Fibroblast of the aortic adventitia (primary cell): Measurements from ENCODE around the gene ABT1. TPM values are rescaled to one million over a fixed set of nuclear protein-coding genes. Genes with fewer than 3 reads are reported as not detected.

Source experiments
- DNase-seq: peaks from one replicate; pipeline ENCODE4 v3.0.0-alpha.2; 2010; ENCODE audit warnings: low read depth
- H3K4me3 ChIP-seq: 2 replicates; pipeline ENCODE4 v1.5.1; 2011; ENCODE audit warnings: low read depth, mild to moderate bottlenecking, control low read depth, low read length, moderate library complexity
- total RNA-seq: library from RNA; depleted of rRNA; stranded (reverse); fragments of >200 nt; gene quantifications from 2 replicates; pipeline ENCODE4 v1.2.3, GENCODE V29; 2012; ENCODE audit warnings: low replicate concordance
- TF ChIP-seq, protein P1 (sequence below): IDR thresholded peaks from 2 replicates; pipeline ENCODE4 v1.5.1; 2011; ENCODE audit warnings: mild to moderate bottlenecking, low read length, control low read depth, inconsistent platforms; ENCODE audit not compliant: insufficient read depth

Gene ABT1
- total RNA-seq, 1 donor: 10.0 TPM

DNA sequence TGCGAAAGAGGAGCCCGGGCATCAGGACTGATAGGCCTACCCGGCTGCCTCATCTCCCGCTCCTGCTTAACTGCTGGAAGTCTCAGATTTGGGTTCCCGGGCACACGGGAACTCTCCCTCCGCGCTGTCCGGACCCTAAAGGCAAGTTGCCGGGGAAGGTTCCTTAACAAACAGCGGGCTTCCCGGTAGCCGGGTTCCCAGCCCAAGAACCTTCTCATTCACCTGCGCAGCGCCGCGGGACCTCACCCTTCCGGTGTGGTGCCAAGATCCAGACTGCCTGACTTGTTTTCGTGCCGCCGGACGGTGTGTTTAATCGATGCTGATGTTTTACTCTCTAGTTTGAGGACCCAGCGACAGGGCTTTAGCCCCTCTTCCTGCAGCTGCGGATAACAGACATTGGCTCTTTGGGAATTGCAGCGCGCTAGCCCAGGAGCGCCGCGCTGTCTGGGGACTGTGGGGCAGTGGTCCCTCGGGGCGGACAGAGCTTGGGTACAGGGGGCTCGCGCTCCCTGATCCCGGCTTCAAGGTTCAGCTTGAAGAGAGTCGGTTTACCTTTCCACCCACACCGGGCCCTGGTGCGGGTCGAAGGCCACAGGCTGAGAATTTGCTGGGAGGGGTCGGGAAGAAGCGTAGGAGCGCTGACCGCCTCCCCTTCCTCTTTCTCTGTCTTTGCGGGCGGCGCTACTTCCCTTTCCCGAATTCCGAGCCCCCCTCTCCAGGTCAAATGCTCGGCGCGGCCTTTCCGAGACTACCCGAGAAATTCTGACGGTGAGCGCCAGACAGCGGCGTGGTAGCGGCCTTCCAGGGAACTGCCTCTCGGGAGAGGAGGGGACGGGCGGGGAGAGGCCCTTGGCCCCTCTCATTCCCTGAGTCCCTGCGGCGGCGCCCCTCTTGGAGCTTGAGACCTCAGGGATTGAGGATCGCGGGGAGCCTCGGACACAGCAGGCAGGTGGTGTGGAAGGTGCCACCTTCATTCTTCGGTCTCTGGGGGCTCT, 17.2 kb downstream of the ABT1 start:
- H3K4me3 ChIP-seq: no peak overlapping the region

DNA sequence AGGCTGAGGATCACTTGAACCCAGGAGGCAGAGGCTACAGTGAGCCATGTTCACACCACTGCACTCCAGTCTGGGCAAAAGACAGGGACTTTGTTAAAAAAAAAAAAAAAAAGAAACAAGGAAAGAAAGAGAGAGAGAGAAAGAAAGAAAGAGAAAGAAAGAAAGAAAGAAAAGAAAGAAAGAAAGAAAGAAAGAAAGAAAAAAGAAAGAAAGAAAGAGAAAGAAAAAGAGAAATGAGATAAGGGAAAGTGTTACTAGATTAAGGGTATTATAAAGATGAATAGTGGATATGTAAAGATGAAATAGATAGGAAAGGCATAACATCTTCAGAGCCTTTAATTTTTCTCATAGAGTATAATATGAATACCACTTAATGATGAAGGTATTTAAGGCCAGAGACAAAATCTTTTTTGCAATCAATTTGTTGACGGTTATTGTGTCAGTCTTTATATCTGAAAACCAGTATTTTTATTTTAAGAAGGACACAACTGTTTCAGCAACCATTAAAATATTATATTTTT, 26.6 kb downstream of the ABT1 start:
- H3K4me3 ChIP-seq: no peak overlapping the region
- TF ChIP-seq, protein P1, sequence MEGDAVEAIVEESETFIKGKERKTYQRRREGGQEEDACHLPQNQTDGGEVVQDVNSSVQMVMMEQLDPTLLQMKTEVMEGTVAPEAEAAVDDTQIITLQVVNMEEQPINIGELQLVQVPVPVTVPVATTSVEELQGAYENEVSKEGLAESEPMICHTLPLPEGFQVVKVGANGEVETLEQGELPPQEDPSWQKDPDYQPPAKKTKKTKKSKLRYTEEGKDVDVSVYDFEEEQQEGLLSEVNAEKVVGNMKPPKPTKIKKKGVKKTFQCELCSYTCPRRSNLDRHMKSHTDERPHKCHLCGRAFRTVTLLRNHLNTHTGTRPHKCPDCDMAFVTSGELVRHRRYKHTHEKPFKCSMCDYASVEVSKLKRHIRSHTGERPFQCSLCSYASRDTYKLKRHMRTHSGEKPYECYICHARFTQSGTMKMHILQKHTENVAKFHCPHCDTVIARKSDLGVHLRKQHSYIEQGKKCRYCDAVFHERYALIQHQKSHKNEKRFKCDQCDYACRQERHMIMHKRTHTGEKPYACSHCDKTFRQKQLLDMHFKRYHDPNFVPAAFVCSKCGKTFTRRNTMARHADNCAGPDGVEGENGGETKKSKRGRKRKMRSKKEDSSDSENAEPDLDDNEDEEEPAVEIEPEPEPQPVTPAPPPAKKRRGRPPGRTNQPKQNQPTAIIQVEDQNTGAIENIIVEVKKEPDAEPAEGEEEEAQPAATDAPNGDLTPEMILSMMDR: no peak
- no peak for DNase-seq

More for the DNA sequence above, 17.2 kb downstream of the ABT1 start:
- DNase-seq: no peak
- TF ChIP-seq, protein P1: no peak

DNA sequence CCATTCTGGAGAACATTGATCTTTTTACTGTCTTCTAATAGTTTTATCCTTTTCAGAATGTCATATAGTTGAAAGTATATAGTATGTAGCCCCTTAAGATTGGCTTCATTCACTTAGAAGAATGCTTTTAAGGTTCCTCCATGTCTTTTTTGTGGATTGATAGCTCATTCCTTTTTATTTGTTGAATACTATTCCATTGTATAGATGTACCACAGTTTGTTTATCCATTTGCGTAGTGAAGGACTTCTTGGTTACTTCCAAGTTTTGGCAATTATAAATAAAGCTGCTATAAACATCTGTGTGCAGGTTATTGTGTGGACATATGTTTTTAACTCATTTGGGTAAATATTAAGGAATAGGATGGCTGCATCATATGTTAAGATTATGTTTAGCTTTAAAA, 27.8 kb downstream of the ABT1 start:
- TF ChIP-seq, protein P1: no peak
- H3K4me3 ChIP-seq: no peak overlapping the region
- no peak for DNase-seq

DNA sequence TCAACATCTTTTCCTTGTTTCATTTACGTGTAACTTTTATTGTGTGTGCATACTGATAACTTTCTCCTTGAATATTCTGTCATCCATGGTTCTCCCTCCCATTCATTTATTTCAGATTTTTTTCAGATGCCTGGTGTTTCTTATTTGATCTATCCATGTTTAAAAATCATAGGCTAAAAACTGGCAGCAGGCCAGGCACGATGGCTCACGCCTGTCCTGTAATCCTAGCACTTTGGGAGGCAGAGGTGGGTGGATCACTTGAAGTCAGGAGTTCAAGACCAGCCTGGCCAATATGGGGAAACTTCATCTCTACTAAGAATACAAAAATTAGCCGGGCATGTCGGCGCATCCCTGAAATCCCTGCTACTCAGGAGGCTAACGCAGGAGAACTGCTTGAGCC, 31.1 kb downstream of the ABT1 start:
- TF ChIP-seq, protein P1: no peak
- no peak for DNase-seq
- no peak overlapping the region for H3K4me3 ChIP-seq

DNA sequence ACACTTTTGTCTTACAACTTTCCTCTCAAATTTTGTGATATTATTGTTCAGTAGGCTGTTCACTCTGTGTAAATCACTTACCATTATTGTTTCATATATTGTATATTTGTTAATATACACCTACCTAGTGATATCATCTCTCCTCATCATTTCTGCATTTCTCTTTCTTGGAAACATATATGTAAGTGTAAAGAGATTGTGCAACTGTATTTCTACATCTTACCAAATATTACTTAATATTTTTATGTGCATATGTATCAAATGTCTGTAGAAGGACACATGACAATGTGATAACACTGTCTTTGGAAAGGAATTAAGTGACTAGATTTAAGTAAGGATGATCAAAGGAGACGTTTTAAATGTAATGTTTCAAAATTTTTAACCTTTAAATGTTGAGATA, 32.6 kb downstream of the ABT1 start:
- H3K4me3 ChIP-seq: no peak overlapping the region

DNA sequence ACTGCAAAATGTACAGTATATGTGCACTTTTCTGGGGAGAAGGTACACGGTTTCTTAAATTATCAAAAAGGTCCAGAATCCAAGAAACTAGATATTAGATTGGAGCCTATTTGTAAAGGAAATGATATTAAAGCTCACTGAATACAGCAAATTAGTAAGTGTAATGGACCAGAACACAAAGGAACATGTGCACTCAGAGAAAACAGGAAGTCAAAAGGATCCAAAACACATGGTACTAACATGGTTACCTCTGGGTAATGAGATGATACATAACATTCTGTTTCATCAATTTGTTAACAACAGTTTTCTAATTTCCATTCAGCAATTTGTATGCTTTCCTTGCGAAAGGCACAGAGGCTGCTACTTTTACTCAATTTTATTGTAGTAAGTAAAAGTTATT, 44.1 kb downstream of the ABT1 start:
- DNase-seq: no peak
- TF ChIP-seq, protein P1: no peak
- no peak overlapping the region for H3K4me3 ChIP-seq

More for the DNA sequence above, 32.6 kb downstream of the ABT1 start:
- no peak for DNase-seq
- TF ChIP-seq, protein P1: no peak
